Upper lobe of right lung (tissue), 1 donor: ENCODE measurements around the gene MYO15A. TPM values are rescaled to one million over a fixed set of nuclear protein-coding genes. Genes with fewer than 3 reads are reported as not detected.

ENCODE experiments used
- ATAC-seq: fragments of 200-7000 bp; cut with Tn5 transposase; one replicate; pipeline ENCODE4 v1.9.1; 2020; ENCODE audit warnings: mild to moderate bottlenecking, moderate library complexity
- DNase-seq: peaks from one replicate; pipeline ENCODE4 v3.0.0-alpha.2; 2020
- H3K27ac ChIP-seq: fragments of 200-600 bp; one replicate; pipeline ENCODE4 v1.8.0; 2022
- H3K27me3 ChIP-seq: fragments of 200-600 bp; one replicate; pipeline ENCODE4 v1.8.0; 2022; ENCODE audit warnings: mild to moderate bottlenecking
- H3K36me3 ChIP-seq: fragments of 200-600 bp; one replicate; pipeline ENCODE4 v1.8.0; 2022
- H3K4me1 ChIP-seq: fragments of 200-600 bp; one replicate; pipeline ENCODE4 v1.8.0; 2022
- H3K4me3 ChIP-seq: fragments of 200-600 bp; one replicate; pipeline ENCODE4 v1.8.0; 2022; ENCODE audit warnings: mild to moderate bottlenecking
- H3K9me3 ChIP-seq: fragments of 200-600 bp; one replicate; pipeline ENCODE4 v1.8.0; 2022
- intact Hi-C: fragments of 100-400 bp; cut with DNase I; formaldehyde crosslinking; loops from one replicate; pipeline ENCODE4 v1.11.0; 2022
- total RNA-seq: library from RNA; stranded (reverse); fragmentation: NEBNext Ultra II Directional; extraction: Animal tissue kit (Norgen Biotek cat#: 25700); gene quantifications from one replicate; pipeline ENCODE4 v1.2.1, GENCODE V29; 2021
- TF ChIP-seq, protein P1 (sequence below): fragments of 200-600 bp; IDR thresholded peaks from one replicate; pipeline ENCODE4 v1.8.0; 2022; ENCODE audit warnings: antibody characterized with exemption
- donor health status: DM: no; HTN: yes; CAD: no; lungs with severe emphysema.

The MYO15A gene
- total RNA-seq, 1 donor from 2014 or later, result 2.8 TPM

GRCh38 chr17:18066866-18067265, 41.7 kb upstream of the MYO15A start:
- no peak overlapping the region for H3K4me3 ChIP-seq
- H3K27me3 ChIP-seq, result no peaks in the 10 kb centered on the region
- TF ChIP-seq, protein P1, sequence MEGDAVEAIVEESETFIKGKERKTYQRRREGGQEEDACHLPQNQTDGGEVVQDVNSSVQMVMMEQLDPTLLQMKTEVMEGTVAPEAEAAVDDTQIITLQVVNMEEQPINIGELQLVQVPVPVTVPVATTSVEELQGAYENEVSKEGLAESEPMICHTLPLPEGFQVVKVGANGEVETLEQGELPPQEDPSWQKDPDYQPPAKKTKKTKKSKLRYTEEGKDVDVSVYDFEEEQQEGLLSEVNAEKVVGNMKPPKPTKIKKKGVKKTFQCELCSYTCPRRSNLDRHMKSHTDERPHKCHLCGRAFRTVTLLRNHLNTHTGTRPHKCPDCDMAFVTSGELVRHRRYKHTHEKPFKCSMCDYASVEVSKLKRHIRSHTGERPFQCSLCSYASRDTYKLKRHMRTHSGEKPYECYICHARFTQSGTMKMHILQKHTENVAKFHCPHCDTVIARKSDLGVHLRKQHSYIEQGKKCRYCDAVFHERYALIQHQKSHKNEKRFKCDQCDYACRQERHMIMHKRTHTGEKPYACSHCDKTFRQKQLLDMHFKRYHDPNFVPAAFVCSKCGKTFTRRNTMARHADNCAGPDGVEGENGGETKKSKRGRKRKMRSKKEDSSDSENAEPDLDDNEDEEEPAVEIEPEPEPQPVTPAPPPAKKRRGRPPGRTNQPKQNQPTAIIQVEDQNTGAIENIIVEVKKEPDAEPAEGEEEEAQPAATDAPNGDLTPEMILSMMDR, result no peak
- no peaks in the 10 kb centered on the region for H3K4me1 ChIP-seq
- no peak for DNase-seq
- H3K27ac ChIP-seq, result no peak overlapping the region
- H3K36me3 ChIP-seq, result peaks cover 38% of the 10 kb centered on the region
- no peaks in the 10 kb centered on the region for H3K9me3 ChIP-seq
- intact Hi-C loops, result no loop called here
- ATAC-seq, result no peak

GRCh38 chr17:18069101-18069500, 39.5 kb upstream of the MYO15A start:
- peaks cover 19% of the 10 kb centered on the region for H3K36me3 ChIP-seq
- intact Hi-C loops, result no loop called here
- no peak overlapping the region for H3K4me3 ChIP-seq
- TF ChIP-seq, protein P1, result no peak
- ATAC-seq (no peak), DNase-seq (no peak)
- no peaks in the 10 kb centered on the region for H3K4me1 ChIP-seq
- no peak overlapping the region for H3K27ac ChIP-seq
- H3K27me3 ChIP-seq, result no peaks in the 10 kb centered on the region
- no peaks in the 10 kb centered on the region for H3K9me3 ChIP-seq

DNA sequence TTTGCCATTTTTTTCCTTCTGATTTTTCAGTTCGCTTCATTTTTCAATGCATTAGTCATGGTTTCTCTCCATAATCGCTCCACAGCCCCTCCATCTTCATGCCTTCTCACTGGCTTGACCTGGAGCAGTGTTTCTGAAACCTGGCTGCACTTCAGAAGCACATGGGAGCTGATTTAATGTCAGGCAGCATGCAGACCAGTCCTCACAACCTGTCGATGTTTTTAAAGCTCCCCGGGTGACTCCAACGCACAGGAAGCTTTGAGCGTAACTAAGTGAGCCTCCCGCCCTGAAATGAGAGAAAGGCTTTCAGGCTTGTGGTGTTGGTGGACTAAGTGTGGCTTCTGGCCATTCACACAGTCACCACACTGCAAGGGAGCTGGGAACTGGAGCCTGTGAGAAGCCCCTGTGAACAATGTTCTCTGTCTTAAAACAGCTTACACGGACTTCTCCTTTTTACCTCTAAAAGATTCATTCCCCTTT, 37.7 kb upstream of the MYO15A start:
- Histone ChIP-seq H3K36me3 (peaks cover 3% of the 10 kb centered on the region), H3K27ac (no peak overlapping the region), H3K27me3 (peaks cover 1% of the 10 kb centered on the region), H3K4me3 (no peak overlapping the region), H3K9me3 (no peaks in the 10 kb centered on the region), H3K4me1 (no peaks in the 10 kb centered on the region)
- intact Hi-C loops, result no loop called here
- no peak for ATAC-seq
- no peak for DNase-seq
- TF ChIP-seq, protein P1, result no peak

- Histone ChIP-seq H3K36me3 (no peaks in the 10 kb centered on the region), H3K4me3 (no peak overlapping the region), H3K4me1 (no peaks in the 10 kb centered on the region), H3K9me3 (no peaks in the 10 kb centered on the region), H3K27ac (no peak overlapping the region), H3K27me3 (peaks cover 6% of the 10 kb centered on the region)
- intact Hi-C loops, result no loop called here
- TF ChIP-seq, protein P1, result no peak
- no peak for ATAC-seq
- DNase-seq, result no peak
These were observed 36.8 kb upstream of the MYO15A start for GRCh38 chr17:18071751-18072150.

- Histone ChIP-seq H3K4me1 (no peaks in the 10 kb centered on the region), H3K27ac (no peak overlapping the region), H3K27me3 (peaks cover 6% of the 10 kb centered on the region), H3K9me3 (no peaks in the 10 kb centered on the region), H3K4me3 (no peak overlapping the region), H3K36me3 (no peaks in the 10 kb centered on the region)
- ATAC-seq (no peak), DNase-seq (no peak)
- TF ChIP-seq, protein P1, result no peak
- intact Hi-C loops, result no loop called here
These were observed 33.8 kb upstream of the MYO15A start for GRCh38 chr17:18074566-18075272.

DNA sequence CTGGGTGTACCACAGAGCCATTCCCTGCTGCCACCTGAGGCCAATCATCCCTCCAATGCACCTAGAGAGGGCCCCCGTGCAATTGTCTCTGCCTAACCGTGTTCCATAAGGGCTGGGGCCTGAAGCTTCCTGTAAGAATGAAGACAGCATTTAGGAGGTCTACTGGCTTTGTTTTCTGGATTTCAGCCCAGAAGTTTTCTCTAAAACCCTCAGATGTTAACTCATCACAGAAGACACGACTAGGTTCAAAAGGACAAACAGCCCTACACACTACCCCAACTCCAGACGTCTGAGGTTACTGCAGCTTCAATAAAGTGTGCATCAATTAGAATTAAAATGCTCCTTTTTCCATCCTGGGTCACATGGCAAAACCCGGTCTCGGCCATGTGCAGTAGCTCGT, 31.6 kb upstream of the MYO15A start:
- Histone ChIP-seq H3K4me3 (no peak overlapping the region), H3K4me1 (no peaks in the 10 kb centered on the region), H3K36me3 (no peaks in the 10 kb centered on the region), H3K9me3 (no peaks in the 10 kb centered on the region), H3K27ac (no peak overlapping the region), H3K27me3 (peaks cover 6% of the 10 kb centered on the region)
- ATAC-seq (no peak), DNase-seq (no peak)
- TF ChIP-seq, protein P1, result no peak
- intact Hi-C loops, result no loop called here
